T-helper 1 cell treated with Interleukin-12 subunit alpha and Interleukin-12 subunit beta and Interleukin-4 antibody, amounts not matched to agents 30 ng/mL and 1 ng/mL, for 36 hours (primary cell): Measurements from ENCODE around the gene NDUFAF3. TPM values are rescaled to one million over a fixed set of nuclear protein-coding genes. Genes with fewer than 3 reads are reported as not detected.

Experiments used
- intact Hi-C: fragments of 100-400 bp; cut with micrococcal nuclease; formaldehyde crosslinking; loops from one replicate; pipeline ENCODE4 v1.15.1; 2024
- total RNA-seq: library from RNA; stranded (reverse); gene quantifications from 2 replicates; pipeline ENCODE4 v1.2.3, GENCODE V29; 2022

Gene NDUFAF3
- total RNA-seq, 1 donor from 2014 or later = 120 TPM

GRCh38 chr3:48999085-48999858 is 22.6 kb upstream of the NDUFAF3 start:
- intact Hi-C loops = no loop called here

GRCh38 chr3:49001155-49001554 is 20.8 kb upstream of the NDUFAF3 start:
- intact Hi-C loops = loop anchor here (10.0 kb wide), 1 partner anchor 526 kb away; no protein-coding TSS in a partner anchor

GRCh38 chr3:49004352-49005302 is 17.3 kb upstream of the NDUFAF3 start:
- intact Hi-C loops = loop anchor here (5.0 to 10.0 kb wide), 6 partner anchors 342 to 933 kb away; partner anchors contain the start of genes APEH, CELSR3, RHOA and TCTA

- intact Hi-C loops = loop anchor here (5.0 to 10.0 kb wide), 6 partner anchors 343 to 932 kb away; partner anchors contain the start of genes APEH, CELSR3, RHOA and TCTA
Observed at GRCh38 chr3:49005303-49005680, 16.6 kb upstream of the NDUFAF3 start.

GRCh38 chr3:49005998-49006397 is 15.9 kb upstream of the NDUFAF3 start:
- intact Hi-C loops = loop anchor here (2.0 to 10.0 kb wide), 7 partner anchors 87 to 931 kb away; partner anchors contain the start of genes APEH, ARIH2, CELSR3 and RHOA

GRCh38 chr3:49006408-49007067 is 15.4 kb upstream of the NDUFAF3 start:
- intact Hi-C loops = loop anchor here (1.0 to 10.0 kb wide), 14 partner anchors 15 to 931 kb away; partner anchors contain the start of genes APEH, ARIH2, CELSR3 and IMPDH2

- intact Hi-C loops = loop anchor here (1.0 to 10.0 kb wide), 14 partner anchors 14 to 930 kb away; partner anchors contain the start of genes APEH, ARIH2, CELSR3 and IMPDH2
Observed at GRCh38 chr3:49007068-49007770, 14.7 kb upstream of the NDUFAF3 start, which contains the start of gene WDR6. TSS of gene WDR6 (plus strand) at chr3:49007391. CDS start at chr3:49007432, 41 bp downstream.

- intact Hi-C loops = loop anchor here (1.0 to 10.0 kb wide), 15 partner anchors 13 to 929 kb away; partner anchors contain the start of genes APEH, ARIH2, CELSR3 and IMPDH2
Observed at GRCh38 chr3:49007771-49008528, 14.0 kb upstream of the NDUFAF3 start.

GRCh38 chr3:49008627-49009026 is 13.3 kb upstream of the NDUFAF3 start:
- intact Hi-C loops = loop anchor here (1.0 to 10.0 kb wide), 7 partner anchors 112 to 929 kb away; partner anchors contain the start of genes APEH, CELSR3, RHOA and TCTA

GRCh38 chr3:49009396-49009795 is 12.5 kb upstream of the NDUFAF3 start:
- intact Hi-C loops = loop anchor here (5.0 to 10.0 kb wide), 6 partner anchors 347 to 928 kb away; partner anchors contain the start of genes APEH, CELSR3, RHOA and TCTA

GRCh38 chr3:49012441-49013017 is 9.4 kb upstream of the NDUFAF3 start:
- intact Hi-C loops = no loop called here

GRCh38 chr3:49013113-49013737 is 8.7 kb upstream of the NDUFAF3 start:
- intact Hi-C loops = no loop called here

GRCh38 chr3:49013738-49014660 is 7.9 kb upstream of the NDUFAF3 start:
- intact Hi-C loops = loop anchor here (1.0 kb wide), 1 partner anchor 26 kb away; no protein-coding TSS in a partner anchor

GRCh38 chr3:49015072-49015471 is 6.8 kb upstream of the NDUFAF3 start:
- intact Hi-C loops = no loop called here

GRCh38 chr3:49015765-49016164 is 6.2 kb upstream of the NDUFAF3 start:
- intact Hi-C loops = no loop called here

GRCh38 chr3:49016414-49017228 is 5.3 kb upstream of the NDUFAF3 start:
- intact Hi-C loops = no loop called here
